IMR-90 (cell line): ENCODE measurements around the gene ENDOD1. TPM values are rescaled to one million over a fixed set of nuclear protein-coding genes. Genes with fewer than 3 reads are reported as not detected.

ENCODE experiments used
- ATAC-seq: fragments of 200-7000 bp; cut with Tn5 transposase; 2 replicates; pipeline ENCODE4 v1.9.1; 2020; ENCODE audit warnings: low read depth, mild to moderate bottlenecking, moderate library complexity
- BruUV-seq: library from RNA; stranded (reverse); fragments of 400-500 nt; replicated peaks from 2 replicates; lab custom pipeline; 2021; lab: Mats Ljungman, UMichigan
- CTCF ChIA-PET: fragments of 300-600 bp; formaldehyde crosslinking; extraction: SDS; loops from one replicate; lab custom pipeline; 2021; ENCODE audit warnings: antibody characterized with exemption; lab: Yijun Ruan, JAX
- POLR2A ChIA-PET: fragments of 300-600 bp; sonication (Branson Sonifier 250); formaldehyde crosslinking; loops from one replicate; lab custom pipeline; 2022; ENCODE audit warnings: antibody characterized with exemption; ENCODE audit not compliant: unreplicated experiment; lab: Charles Lee
- DNase-seq: peaks from one replicate; pipeline ENCODE4 v3.0.0; 2013
- H2AFZ ChIP-seq: replicated peaks from 2 replicates; pipeline ENCODE3; 2013; ENCODE audit warnings: low read length, mild to moderate bottlenecking; ENCODE audit not compliant: poor library complexity
- H2AK5ac ChIP-seq: 2 replicates; pipeline ENCODE4 v1.6.1; 2013; ENCODE audit warnings: low read depth, low read length, inconsistent platforms
- H2AK9ac ChIP-seq: replicated peaks from 2 replicates; pipeline ENCODE3; 2013; ENCODE audit warnings: mild to moderate bottlenecking, low read depth, low read length, moderate library complexity; ENCODE audit not compliant: poor library complexity
- H2BK120ac ChIP-seq: 2 replicates; pipeline ENCODE4 v1.6.1; 2013; ENCODE audit warnings: low read depth, low read length, inconsistent platforms
- H2BK15ac ChIP-seq: 3 replicates; pipeline ENCODE4 v1.6.1; 2013; ENCODE audit warnings: low read depth, low read length, inconsistent platforms
- H2BK20ac ChIP-seq: 2 replicates; pipeline ENCODE4 v1.6.1; 2013; ENCODE audit warnings: low read depth, mild to moderate bottlenecking, inconsistent platforms, low read length, moderate library complexity
- H2BK5ac ChIP-seq: 2 replicates; pipeline ENCODE4 v1.6.1; 2013; ENCODE audit warnings: mild to moderate bottlenecking, low read depth, low read length, inconsistent platforms; ENCODE audit not compliant: poor library complexity, severe bottlenecking
- H3K14ac ChIP-seq: replicated peaks from 2 replicates; pipeline ENCODE4 v1.6.1; 2013; ENCODE audit warnings: low read depth, low read length, inconsistent platforms
- H3K18ac ChIP-seq: 2 replicates; pipeline ENCODE4 v1.6.1; 2013; ENCODE audit warnings: low read depth, low read length, control low read depth
- H3K23ac ChIP-seq: 2 replicates; pipeline ENCODE4 v1.6.1; 2013; ENCODE audit warnings: low read depth, low read length, inconsistent platforms
- H3K27ac ChIP-seq: 2 replicates; pipeline ENCODE4 v1.5.1; 2013; ENCODE audit warnings: mild to moderate bottlenecking, control low read depth, low read length; ENCODE audit not compliant: insufficient read depth
- H3K27me3 ChIP-seq: 2 replicates; pipeline ENCODE4 v1.6.1; 2013; ENCODE audit warnings: low read length; ENCODE audit not compliant: control insufficient read depth, insufficient read depth
- H3K36me3 ChIP-seq: 2 replicates; pipeline ENCODE4 v1.6.1; 2013; ENCODE audit warnings: low read length, mixed read lengths; ENCODE audit not compliant: control insufficient read depth, insufficient read depth
- H3K4ac ChIP-seq: 2 replicates; pipeline ENCODE4 v1.6.1; 2013; ENCODE audit warnings: low read depth, low read length, inconsistent platforms
- H3K4me1 ChIP-seq: 2 replicates; pipeline ENCODE4 v1.6.1; 2013; ENCODE audit warnings: low read length, mixed read lengths; ENCODE audit not compliant: control insufficient read depth, insufficient read depth
- H3K4me2 ChIP-seq: 2 replicates; pipeline ENCODE4 v1.6.1; 2013; ENCODE audit warnings: low read depth, mild to moderate bottlenecking, control low read depth, low read length, moderate library complexity
- H3K4me3 ChIP-seq: 2 replicates; pipeline ENCODE4 v1.5.1; 2013; ENCODE audit warnings: low read depth, mild to moderate bottlenecking, control low read depth, low read length, moderate library complexity; ENCODE audit not compliant: insufficient read depth
- H3K56ac ChIP-seq: 2 replicates; pipeline ENCODE4 v1.6.1; 2013; ENCODE audit warnings: low read length, inconsistent platforms; ENCODE audit not compliant: insufficient read depth; ENCODE audit errors: extremely low read depth
- H3K79me1 ChIP-seq, 2 experiments: 2 replicates each; pipeline ENCODE4 v1.6.1; 2013; ENCODE audit warnings: low read length in 2 of 2, inconsistent platforms in 1 of 2, low read depth in 1 of 2
- H3K9ac ChIP-seq: 2 replicates; pipeline ENCODE4 v1.6.1; 2013; ENCODE audit warnings: low read depth, low read length, control low read depth
- H3K9me1 ChIP-seq: 2 replicates; pipeline ENCODE4 v1.6.1; 2013; ENCODE audit warnings: low read length, inconsistent platforms; ENCODE audit not compliant: insufficient read depth
- H3K9me3 ChIP-seq: 2 replicates; pipeline ENCODE4 v1.6.1; 2013; ENCODE audit warnings: low read length; ENCODE audit not compliant: control insufficient read depth, insufficient read depth
- H4K20me1 ChIP-seq: 2 replicates; pipeline ENCODE4 v1.6.1; 2013; ENCODE audit warnings: low read length, inconsistent platforms; ENCODE audit not compliant: insufficient read depth
- H4K5ac ChIP-seq: 2 replicates; pipeline ENCODE4 v1.6.1; 2013; ENCODE audit warnings: mild to moderate bottlenecking, low read depth, low read length, control low read depth
- H4K8ac ChIP-seq, 2 experiments: 2 replicates each; pipeline ENCODE4 v1.6.1; 2013; ENCODE audit warnings: low read depth in 2 of 2, low read length in 2 of 2, control low read depth in 1 of 2, inconsistent platforms in 1 of 2
- H4K91ac ChIP-seq: 2 replicates; pipeline ENCODE4 v1.6.1; 2013; ENCODE audit warnings: low read depth, low read length, inconsistent platforms; ENCODE audit not compliant: insufficient read depth
- CHD1 ChIP-seq: IDR thresholded peaks from 2 replicates; pipeline ENCODE4 v1.6.1; 2012; ENCODE audit warnings: low read depth, low read length, improper control_type of control experiment
- CTCF ChIP-seq: conservative IDR thresholded peaks from 2 replicates; pipeline ENCODE4 v1.5.1; 2012; ENCODE audit warnings: mild to moderate bottlenecking, low read depth, low read length, improper control_type of control experiment
- FOS ChIP-seq: fragments of 150-350 bp; IDR thresholded peaks from 2 replicates; pipeline ENCODE4 v1.6.1; 2016; ENCODE audit warnings: low read depth, low read length
- MAFK ChIP-seq: IDR thresholded peaks from 2 replicates; pipeline ENCODE4 v1.6.1; 2012; ENCODE audit warnings: low read depth, low read length, improper control_type of control experiment
- MAZ ChIP-seq: IDR thresholded peaks from 2 replicates; pipeline ENCODE4 v1.6.1; 2012; ENCODE audit warnings: low read depth, mild to moderate bottlenecking, low read length, improper control_type of control experiment, moderate library complexity, borderline replicate concordance
- MXI1 ChIP-seq: IDR thresholded peaks from 2 replicates; pipeline ENCODE4 v1.6.1; 2012; ENCODE audit warnings: low read depth, mild to moderate bottlenecking, low read length, moderate library complexity, borderline replicate concordance
- NFE2L2 ChIP-seq: fragments of 150-350 bp; IDR thresholded peaks from 2 replicates; pipeline ENCODE4 v1.6.1; 2016; ENCODE audit warnings: low read depth, mild to moderate bottlenecking, low read length
- POLR2A ChIP-seq: IDR thresholded peaks from 2 replicates; pipeline ENCODE4 v1.6.1; 2012; ENCODE audit warnings: mild to moderate bottlenecking, low read depth, low read length
- RAD21 ChIP-seq: IDR thresholded peaks from 2 replicates; pipeline ENCODE4 v1.6.1; 2012; ENCODE audit warnings: low read length, improper control_type of control experiment
- RCOR1 ChIP-seq: IDR thresholded peaks from 2 replicates; pipeline ENCODE4 v1.6.1; 2012; ENCODE audit warnings: mild to moderate bottlenecking, low read length, improper control_type of control experiment; ENCODE audit not compliant: insufficient replicate concordance
- SMC3 ChIP-seq: fragments of 150-350 bp; IDR thresholded peaks from 2 replicates; pipeline ENCODE4 v1.6.1; 2016; ENCODE audit warnings: low read depth, mild to moderate bottlenecking, antibody characterized with exemption, low read length, moderate library complexity
- dilution Hi-C: fragments of 300-500 bp; cut with HindIII; formaldehyde crosslinking; loops from one replicate; pipeline ENCODE4 v1.14.3; 2018; ENCODE audit warnings: low sequenced_read_pairs; ENCODE audit not compliant: unreplicated experiment
- in situ Hi-C: fragments of 300-500 bp; cut with MboI; formaldehyde crosslinking; loops from 3 replicates; pipeline ENCODE4 v1.14.3; 2019; ENCODE audit warnings: low sequenced_read_pairs, inconsistent platforms, mixed read lengths
- intact Hi-C: fragments of 100-400 bp; cut with micrococcal nuclease; formaldehyde crosslinking; loops from 2 replicates; pipeline ENCODE4 v1.10.0; 2022
- polyA plus RNA-seq, 3 experiments: library from polyadenylated mRNA; depleted of rRNA; stranded (reverse); fragments of >200 nt; gene quantifications; 2 replicates each; pipeline ENCODE4 v1.2.3, GENCODE V29; 2012; ENCODE audit warnings: low replicate concordance in 1 of 3
- total RNA-seq: library from RNA; depleted of rRNA; stranded (reverse); fragments of >200 nt; gene quantifications from 2 replicates; pipeline ENCODE4 v1.2.3, GENCODE V29; 2012
- TF ChIP-seq, protein P1 (sequence below): fragments of 150-350 bp; IDR thresholded peaks from 2 replicates; pipeline ENCODE4 v1.6.1; 2017; ENCODE audit warnings: mild to moderate bottlenecking, antibody characterized with exemption, low read length, low read depth
- TF ChIP-seq, protein P2 (sequence below): fragments of 150-350 bp; IDR thresholded peaks from 2 replicates; pipeline ENCODE4 v1.6.1; 2016; ENCODE audit warnings: low read depth, mild to moderate bottlenecking, low read length, moderate library complexity, borderline replicate concordance

ENDOD1 gene
- total and polyA plus RNA-seq, 2 of the 4 experiments (the other 2 are of a cell fraction) = 7.0 to 17.6 TPM

- no peak overlapping the region for H3K4me3 ChIP-seq
- no peaks in the 10 kb centered on the region for H3K9me3 ChIP-seq
- H2AK5ac ChIP-seq = no peak overlapping the region
- no peak overlapping the region for H3K14ac ChIP-seq
- H2BK20ac ChIP-seq = no peak overlapping the region
- intact Hi-C loops = no loop called here
- BruUV-seq = no TSS peak
- H3K79me1 ChIP-seq = no peaks in the 10 kb centered on the region
- no peak overlapping the region for H2BK15ac ChIP-seq
- H3K18ac ChIP-seq = no peak overlapping the region
- H3K27ac ChIP-seq = no peak overlapping the region
- peak; percentile 55 for DNase-seq
- TF ChIP-seq SMC3 = no peak
- TF ChIP-seq, protein P1, sequence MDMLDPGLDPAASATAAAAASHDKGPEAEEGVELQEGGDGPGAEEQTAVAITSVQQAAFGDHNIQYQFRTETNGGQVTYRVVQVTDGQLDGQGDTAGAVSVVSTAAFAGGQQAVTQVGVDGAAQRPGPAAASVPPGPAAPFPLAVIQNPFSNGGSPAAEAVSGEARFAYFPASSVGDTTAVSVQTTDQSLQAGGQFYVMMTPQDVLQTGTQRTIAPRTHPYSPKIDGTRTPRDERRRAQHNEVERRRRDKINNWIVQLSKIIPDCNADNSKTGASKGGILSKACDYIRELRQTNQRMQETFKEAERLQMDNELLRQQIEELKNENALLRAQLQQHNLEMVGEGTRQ = no peak
- no peak for TF ChIP-seq CTCF
- no peak for TF ChIP-seq MAFK
- no peak for TF ChIP-seq RAD21
- no peak for TF ChIP-seq POLR2A
- TF ChIP-seq MAZ = no peak
- TF ChIP-seq RCOR1 = no peak
- TF ChIP-seq NFE2L2 = no peak
- no peak for TF ChIP-seq MXI1
- no peak for TF ChIP-seq CHD1
- TF ChIP-seq, protein P2, sequence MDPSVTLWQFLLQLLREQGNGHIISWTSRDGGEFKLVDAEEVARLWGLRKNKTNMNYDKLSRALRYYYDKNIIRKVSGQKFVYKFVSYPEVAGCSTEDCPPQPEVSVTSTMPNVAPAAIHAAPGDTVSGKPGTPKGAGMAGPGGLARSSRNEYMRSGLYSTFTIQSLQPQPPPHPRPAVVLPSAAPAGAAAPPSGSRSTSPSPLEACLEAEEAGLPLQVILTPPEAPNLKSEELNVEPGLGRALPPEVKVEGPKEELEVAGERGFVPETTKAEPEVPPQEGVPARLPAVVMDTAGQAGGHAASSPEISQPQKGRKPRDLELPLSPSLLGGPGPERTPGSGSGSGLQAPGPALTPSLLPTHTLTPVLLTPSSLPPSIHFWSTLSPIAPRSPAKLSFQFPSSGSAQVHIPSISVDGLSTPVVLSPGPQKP = no peak
- TF ChIP-seq FOS = no peak
- in situ Hi-C loops = no loop called here
- ChIA-PET CTCF (interaction anchor here (1.3 kb wide), 1 partner anchor 17 kb away, joined by 3 read pairs; no protein-coding TSS in a partner anchor), POLR2A (no interaction called here)
- H4K20me1 ChIP-seq = no peaks in the 10 kb centered on the region
- no peak overlapping the region for H2AFZ ChIP-seq
- H3K9me1 ChIP-seq = peaks cover 5% of the 10 kb centered on the region; the same call in 1 of the 2 replicates
- dilution Hi-C loops = no loop called here
- H4K8ac ChIP-seq = no peak overlapping the region
- H2AK9ac ChIP-seq = no peak overlapping the region
- H3K36me3 ChIP-seq = no peaks in the 10 kb centered on the region
- ATAC-seq = no peak
- no peak overlapping the region for H3K4me2 ChIP-seq
- no peak overlapping the region for H4K91ac ChIP-seq
- H4K5ac ChIP-seq = no peak overlapping the region
- H2BK5ac ChIP-seq = no peak overlapping the region
- peaks cover 3% of the 10 kb centered on the region; the same call in 1 of the 2 replicates for H3K4me1 ChIP-seq
- H2BK120ac ChIP-seq = no peak overlapping the region
- H3K23ac ChIP-seq = no peak overlapping the region
- H3K4ac ChIP-seq = no peak overlapping the region
- no peak overlapping the region for H3K9ac ChIP-seq
- H3K56ac ChIP-seq = no peak overlapping the region
- H3K27me3 ChIP-seq = no peaks in the 10 kb centered on the region; the same call in 1 of the 2 replicates
Observed at GRCh38 chr11:95084509-95084908, 5.1 kb upstream of the ENDOD1 start.
